ENCODE results near the gene KRT33A.

KRT33A gene

GRCh38 chr17:41326173-41327145 is 24.2 kb downstream of the KRT33A start:
- Mint-ChIP-seq H3K36me3 (peaks cover 6% of the 10 kb centered on the region), H3K9me3 (no peaks in the 10 kb centered on the region), H3K4me1 (peaks cover 48% of the 10 kb centered on the region), H3K27ac (peak overlapping the region; percentile 76), H3K4me3 (no peak overlapping the region)
- no peak for ATAC-seq
- DNase-seq (ENCODE audit: low spot score in 2 of 2), result no peak

DNA sequence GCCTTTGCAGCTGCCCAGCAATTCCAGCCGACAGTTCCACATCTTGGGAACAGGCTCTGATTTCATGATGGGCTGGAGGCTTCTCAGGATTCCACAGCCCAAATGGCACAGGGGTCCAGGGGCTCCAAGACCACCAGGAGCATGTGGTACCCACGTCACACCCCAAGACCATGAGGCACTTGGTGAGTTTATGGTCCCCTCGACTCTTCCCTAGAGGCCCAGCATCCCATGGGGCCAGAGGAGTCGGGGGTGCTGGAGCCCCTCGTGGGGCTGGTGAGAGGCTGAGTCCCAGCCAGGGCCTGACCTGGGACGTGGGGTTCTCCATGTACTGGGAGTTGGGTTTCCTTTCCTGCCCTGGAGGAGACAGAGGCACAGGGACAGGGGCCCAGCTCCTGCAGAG is 25.0 kb downstream of the KRT33A start:
- no peak for DNase-seq (ENCODE audit: low spot score in 2 of 2)
- peaks cover 48% of the 10 kb centered on the region for H3K4me1 Mint-ChIP-seq
- H3K27ac Mint-ChIP-seq, result peak overlapping the region; percentile 76
- peaks cover 6% of the 10 kb centered on the region for H3K36me3 Mint-ChIP-seq
- no peaks in the 10 kb centered on the region for H3K9me3 Mint-ChIP-seq
- no peak for ATAC-seq
- no peak overlapping the region for H3K4me3 Mint-ChIP-seq

GRCh38 chr17:41325126-41325525 is 25.5 kb downstream of the KRT33A start:
- H3K36me3 Mint-ChIP-seq, result peaks cover 6% of the 10 kb centered on the region
- no peak overlapping the region for H3K4me3 Mint-ChIP-seq
- H3K27ac Mint-ChIP-seq, result peak overlapping the region; percentile 72
- no peaks in the 10 kb centered on the region for H3K9me3 Mint-ChIP-seq
- no peak for ATAC-seq
- DNase-seq (ENCODE audit: low spot score in 2 of 2), result no peak
- H3K4me1 Mint-ChIP-seq, result peaks cover 48% of the 10 kb centered on the region

GRCh38 chr17:41324180-41325075 is 26.2 kb downstream of the KRT33A start:
- no peak for DNase-seq (ENCODE audit: low spot score in 2 of 2)
- ATAC-seq, result peak; percentile 31
- peaks cover 6% of the 10 kb centered on the region for H3K36me3 Mint-ChIP-seq
- peak overlapping the region; percentile 91 for H3K27ac Mint-ChIP-seq
- H3K9me3 Mint-ChIP-seq, result no peaks in the 10 kb centered on the region
- H3K4me3 Mint-ChIP-seq, result no peak overlapping the region
- H3K4me1 Mint-ChIP-seq, result peaks cover 48% of the 10 kb centered on the region

DNA sequence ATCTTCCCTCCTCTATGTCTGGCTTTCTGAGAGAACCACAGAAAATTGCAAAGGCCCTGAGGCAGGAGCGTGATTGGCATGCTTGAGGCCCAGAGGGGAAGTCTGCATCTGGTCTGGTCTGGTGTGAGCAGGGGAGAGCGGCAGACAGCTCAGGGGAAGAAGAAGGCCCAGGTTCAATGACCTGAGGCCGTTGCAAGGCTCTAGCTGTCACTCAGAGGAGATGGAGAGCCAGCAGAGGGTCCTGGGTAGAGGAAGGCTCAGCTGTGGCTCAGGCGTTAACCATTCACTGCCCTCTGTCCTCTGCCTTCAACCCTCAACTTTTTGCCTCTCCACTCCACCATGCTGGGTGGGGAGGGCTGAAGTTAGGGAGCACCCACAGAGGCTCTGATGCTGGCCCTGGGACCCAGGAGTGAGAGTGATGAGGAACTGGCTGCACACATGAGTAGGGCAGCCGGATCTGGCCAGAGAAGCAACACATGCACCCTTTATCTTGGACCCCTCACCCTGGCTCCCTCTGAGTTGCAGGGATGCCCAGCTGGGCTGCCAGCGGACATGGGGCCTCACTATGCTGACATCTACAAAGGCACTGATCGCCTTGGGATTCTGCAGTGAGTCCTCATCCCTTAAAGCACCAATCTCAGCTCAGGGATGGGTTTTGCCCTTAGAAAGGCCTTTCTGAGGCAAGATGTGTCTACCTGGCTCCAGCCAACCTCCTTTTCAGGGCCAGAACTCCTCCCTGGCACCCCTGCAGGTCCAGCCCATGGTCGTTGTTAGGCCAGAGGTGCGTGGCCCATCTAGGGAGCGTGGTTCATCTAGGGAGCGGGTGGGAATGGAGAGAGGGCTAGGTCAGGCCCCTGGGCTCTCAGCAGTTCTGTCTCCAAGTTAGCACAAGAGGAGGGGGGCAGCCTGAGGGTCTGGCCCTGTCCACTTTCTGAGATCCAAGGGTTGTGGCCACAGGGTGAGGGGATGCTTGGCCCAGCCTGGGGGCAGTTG is 27.4 kb downstream of the KRT33A start:
- H3K4me3 Mint-ChIP-seq, result no peak overlapping the region
- ATAC-seq (no peak), DNase-seq (ENCODE audit: low spot score in 2 of 2) (no peak)
- H3K4me1 Mint-ChIP-seq, result peaks cover 40% of the 10 kb centered on the region
- H3K27ac Mint-ChIP-seq, result peak overlapping the region; percentile 91
- peaks cover 6% of the 10 kb centered on the region for H3K36me3 Mint-ChIP-seq
- no peaks in the 10 kb centered on the region for H3K9me3 Mint-ChIP-seq

GRCh38 chr17:41322094-41322902 is 28.3 kb downstream of the KRT33A start:
- Mint-ChIP-seq H3K36me3 (peaks cover 6% of the 10 kb centered on the region), H3K4me3 (no peak overlapping the region), H3K4me1 (peaks cover 34% of the 10 kb centered on the region), H3K27ac (peak overlapping the region; percentile 91), H3K9me3 (no peaks in the 10 kb centered on the region)
- ATAC-seq, result peak; percentile 67
- no peak for DNase-seq (ENCODE audit: low spot score in 2 of 2)

DNA sequence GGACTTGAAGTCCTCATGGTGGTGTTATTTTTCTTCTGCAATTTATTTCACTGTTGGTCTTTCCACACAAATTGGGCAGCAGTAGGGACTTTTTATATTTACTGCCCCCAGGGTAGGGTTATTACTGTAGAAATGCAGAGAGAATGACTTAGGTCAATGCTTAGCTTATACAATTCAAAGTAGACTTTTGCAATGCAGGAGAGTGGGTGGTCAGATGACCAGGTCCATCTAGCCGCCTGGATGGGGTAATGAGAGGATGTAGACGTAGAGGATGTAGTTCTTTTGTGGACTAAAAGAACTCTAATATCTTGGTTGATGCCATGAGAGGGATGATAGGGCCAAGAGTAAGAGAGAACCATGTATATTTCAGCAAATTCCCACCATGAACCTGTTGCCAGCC is 32.4 kb downstream of the KRT33A start:
- no peaks in the 10 kb centered on the region for H3K9me3 Mint-ChIP-seq
- DNase-seq (ENCODE audit: low spot score in 2 of 2) (no peak), ATAC-seq (no peak)
- no peak overlapping the region for H3K4me3 Mint-ChIP-seq
- peaks cover 13% of the 10 kb centered on the region for H3K4me1 Mint-ChIP-seq
- H3K36me3 Mint-ChIP-seq, result no peaks in the 10 kb centered on the region
- no peak overlapping the region for H3K27ac Mint-ChIP-seq

DNA sequence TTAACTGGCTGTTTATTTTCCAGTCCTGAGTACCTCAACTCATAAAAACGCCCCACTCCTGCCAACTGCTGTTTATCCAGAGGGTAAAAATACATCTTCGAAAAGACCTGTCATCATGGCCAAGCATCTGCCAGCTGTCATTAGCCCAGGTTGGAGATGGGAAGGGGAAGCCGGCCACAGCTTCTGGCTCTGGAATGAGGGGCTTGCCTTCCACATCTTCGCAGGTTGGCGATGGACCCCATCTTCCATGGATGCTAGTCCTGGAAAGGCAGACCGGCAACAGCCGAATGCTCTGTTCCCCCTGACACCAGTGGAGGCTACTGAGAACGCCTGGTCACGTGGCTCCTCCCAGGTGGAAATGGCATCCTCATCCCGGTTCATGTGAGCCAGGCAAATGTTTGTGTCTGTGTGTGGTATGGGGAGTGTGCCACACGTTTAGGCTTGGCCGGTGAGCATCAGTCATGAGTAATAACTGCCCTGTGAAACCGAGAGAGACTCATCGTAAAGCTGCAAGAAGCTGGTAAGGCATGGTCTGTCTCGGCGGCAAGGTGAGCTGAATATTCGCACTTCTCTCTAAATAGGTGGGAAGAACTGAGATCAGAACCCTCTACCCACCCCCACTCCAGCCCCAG is 34.7 kb downstream of the KRT33A start:
- DNase-seq (ENCODE audit: low spot score in 2 of 2), result no peak
- no peaks in the 10 kb centered on the region for H3K36me3 Mint-ChIP-seq

GRCh38 chr17:41315204-41315794 is 35.3 kb downstream of the KRT33A start, which contains the start of gene KRTAP17-1:
Gene KRTAP17-1 (minus strand): TSS chr17:41315710. CDS start chr17:41315650, 60 bp downstream.
- Mint-ChIP-seq H3K9me3 (no peaks in the 10 kb centered on the region), H3K4me3 (no peak within 1 kb of the TSS)

More for the DNA sequence above, 34.7 kb downstream of the KRT33A start:
- H3K27ac Mint-ChIP-seq, result peak overlapping the region; percentile 33
- H3K9me3 Mint-ChIP-seq, result no peaks in the 10 kb centered on the region
- H3K4me3 Mint-ChIP-seq, result no peak overlapping the region
- peaks cover 13% of the 10 kb centered on the region for H3K4me1 Mint-ChIP-seq
- no peak for ATAC-seq

DNA sequence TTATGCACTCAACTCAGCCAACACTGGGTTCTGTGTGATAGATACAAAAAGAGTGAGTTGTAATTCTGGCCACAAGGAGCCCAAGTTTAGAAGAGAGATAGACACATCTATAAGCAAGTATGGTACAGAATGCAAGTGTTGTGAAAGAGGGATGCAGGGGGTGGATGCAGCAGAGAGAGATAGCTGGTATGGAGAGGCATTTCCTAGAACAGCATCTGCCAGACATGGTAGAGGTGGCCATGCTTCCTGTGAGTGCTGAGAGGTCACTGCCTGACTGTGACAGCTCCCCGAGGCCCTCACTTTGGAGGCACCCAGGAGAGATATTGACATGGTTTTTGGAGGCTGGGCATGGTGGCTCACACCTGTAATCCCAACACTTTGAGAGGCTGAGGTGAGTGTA is 39.5 kb downstream of the KRT33A start:
- peaks cover 6% of the 10 kb centered on the region for H3K36me3 Mint-ChIP-seq
- H3K4me3 Mint-ChIP-seq, result no peak overlapping the region
- ATAC-seq (no peak), DNase-seq (ENCODE audit: low spot score in 2 of 2) (no peak)
- H3K9me3 Mint-ChIP-seq, result no peaks in the 10 kb centered on the region
- peaks cover 56% of the 10 kb centered on the region for H3K4me1 Mint-ChIP-seq
- peak overlapping the region; percentile 94 for H3K27ac Mint-ChIP-seq

More at GRCh38 chr17:41315204-41315794, 35.3 kb downstream of the KRT33A start, which contains the start of gene KRTAP17-1:
- ATAC-seq, result no peak
- peaks cover 20% of the 10 kb centered on the region for H3K4me1 Mint-ChIP-seq
- no peaks in the 10 kb centered on the region for H3K36me3 Mint-ChIP-seq
- peak within 1 kb of the TSS; percentile 33 for H3K27ac Mint-ChIP-seq
- no peak for DNase-seq (ENCODE audit: low spot score in 2 of 2)

DNA sequence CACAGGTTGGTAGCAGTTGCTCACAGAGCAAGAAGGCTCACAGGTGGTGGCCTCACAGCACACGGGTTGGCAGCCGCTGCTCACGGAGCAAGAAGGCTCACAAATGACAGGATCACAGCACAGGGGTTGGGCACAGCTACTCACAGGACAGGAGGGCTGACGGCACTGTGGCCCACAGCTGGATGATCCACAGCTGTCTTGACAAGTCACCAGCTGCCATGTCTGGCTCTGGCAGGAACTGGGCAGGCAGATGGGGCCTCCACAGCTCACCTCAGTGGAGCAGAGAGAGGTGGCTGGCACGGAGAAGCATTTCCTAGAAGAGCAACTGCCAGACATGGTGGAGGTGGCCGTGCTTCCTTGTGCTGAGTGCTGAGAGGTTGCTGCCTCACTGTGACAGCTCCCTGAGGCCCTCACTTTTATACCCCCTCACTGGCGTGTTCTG is 41.7 kb downstream of the KRT33A start, which contains the start of gene KRTAP16-1:
KRTAP16-1 (minus strand) TSS at position 392 of the 442 bp plus-strand sequence; CDS start at position 336, 56 bp downstream.
- ATAC-seq, result peak; percentile 74
- Mint-ChIP-seq H3K9me3 (no peaks in the 10 kb centered on the region), H3K36me3 (peaks cover 6% of the 10 kb centered on the region), H3K4me1 (peaks cover 54% of the 10 kb centered on the region), H3K4me3 (peak within 1 kb of the TSS; percentile 70), H3K27ac (peak within 1 kb of the TSS; percentile 94)
- peak in 1 of 2 donors; percentile 20 for DNase-seq (ENCODE audit: low spot score in 2 of 2)

GRCh38 chr17:41308251-41308917 is 42.2 kb downstream of the KRT33A start:
- H3K27ac Mint-ChIP-seq, result peak overlapping the region; percentile 94
- H3K4me3 Mint-ChIP-seq, result peak overlapping the region; percentile 70
- no peaks in the 10 kb centered on the region for H3K9me3 Mint-ChIP-seq
- DNase-seq (ENCODE audit: low spot score in 2 of 2), result peak; percentile 39 to 76
- peaks cover 6% of the 10 kb centered on the region for H3K36me3 Mint-ChIP-seq
- H3K4me1 Mint-ChIP-seq, result peaks cover 54% of the 10 kb centered on the region
- ATAC-seq, result peak; percentile 86

All from stimulated activated effector memory CD8-positive, alpha-beta T cell treated with anti-CD3 and anti-CD28 coated beads, Interleukin-12 subunit alpha, Interleukin-12 subunit beta, amount 100 ng/mL, for 72 hours (primary cell).